Measurements from ENCODE around the gene RBFA. TPM values are rescaled to one million over a fixed set of nuclear protein-coding genes. Genes with fewer than 3 reads are reported as not detected.

RBFA gene
- total and polyA plus RNA-seq, 7 donors = 9.0 to 39.5 (median 21.5) TPM

GRCh38 chr18:80046961-80047541, 12.8 kb downstream of the RBFA start:
- WGBS, 2 donors = 89 to 90% methylated on average over 10 of the region's 10 CpGs
- Histone ChIP-seq H3K27me3 (no peaks in the 10 kb centered on the region), H3K27ac (no peak overlapping the region), H3K4me3 (no peak overlapping the region), H3K36me3 (peaks cover 0 to 77% (median 7%) of the 10 kb centered on the region in 4 donors), H3K4me1 (no peaks in the 10 kb centered on the region), H3K9me3 (peaks cover 0 to 4% (median 0%) of the 10 kb centered on the region in 4 donors)
- intact Hi-C loops (cut with DNase I) = no loop called here
- DNase-seq = no peak
- no peak for TF ChIP-seq CTCF (IDR thresholded peaks at IDR 0.05)
- no peak for TF ChIP-seq EP300 (IDR thresholded peaks at IDR 0.05)
- TF ChIP-seq POLR2A (IDR thresholded peaks at IDR 0.05) = no peak
- no peak for TF ChIP-seq POLR2AphosphoS5 (IDR thresholded peaks at IDR 0.05)

GRCh38 chr18:80050797-80051196, 16.6 kb downstream of the RBFA start:
- peaks cover 0 to 8% (median 4%) of the 10 kb centered on the region in 4 donors for H3K9me3 ChIP-seq
- WGBS, 2 donors = 96 to 97% methylated on average over 6 of the region's 6 CpGs

GRCh38 chr18:80056095-80056494, 21.9 kb downstream of the RBFA start:
- Histone ChIP-seq H3K27me3 (no peaks in the 10 kb centered on the region), H3K27ac (no peak overlapping the region), H3K4me1 (no peaks in the 10 kb centered on the region), H3K36me3 (peaks cover 0 to 7% (median 0%) of the 10 kb centered on the region in 4 donors), H3K9me3 (peaks cover 0 to 15% (median 10%) of the 10 kb centered on the region in 4 donors), H3K4me3 (no peak overlapping the region)
- intact Hi-C loops (cut with DNase I) = no loop called here
- TF ChIP-seq CTCF (IDR thresholded peaks at IDR 0.05) (no peak), POLR2AphosphoS5 (IDR thresholded peaks at IDR 0.05) (no peak), EP300 (IDR thresholded peaks at IDR 0.05) (no peak), POLR2A (IDR thresholded peaks at IDR 0.05) (no peak)
- WGBS, 2 donors = 98% methylated on average over 2 of the region's 2 CpGs
- no peak for DNase-seq

More at GRCh38 chr18:80050797-80051196, 16.6 kb downstream of the RBFA start:
- Histone ChIP-seq H3K4me1 (no peaks in the 10 kb centered on the region), H3K27me3 (no peaks in the 10 kb centered on the region), H3K36me3 (peaks cover 0 to 47% (median 6%) of the 10 kb centered on the region in 4 donors), H3K27ac (no peak overlapping the region), H3K4me3 (no peak overlapping the region)
- no peak for TF ChIP-seq EP300 (IDR thresholded peaks at IDR 0.05)
- TF ChIP-seq CTCF (IDR thresholded peaks at IDR 0.05) = no peak
- TF ChIP-seq POLR2A (IDR thresholded peaks at IDR 0.05) = no peak
- no peak for TF ChIP-seq POLR2AphosphoS5 (IDR thresholded peaks at IDR 0.05)
- no peak for DNase-seq
- intact Hi-C loops (cut with DNase I) = no loop called here

GRCh38 chr18:80059945-80060344, 25.7 kb downstream of the RBFA start:
- Histone ChIP-seq H3K27ac (no peak overlapping the region), H3K36me3 (no peaks in the 10 kb centered on the region), H3K9me3 (peaks cover 3 to 12% (median 9%) of the 10 kb centered on the region in 4 donors), H3K4me3 (no peak overlapping the region), H3K4me1 (no peaks in the 10 kb centered on the region), H3K27me3 (no peaks in the 10 kb centered on the region)
- WGBS, 2 donors = 83 to 87% methylated on average over 6 of the region's 6 CpGs
- DNase-seq = no peak
- no peak for TF ChIP-seq POLR2AphosphoS5 (IDR thresholded peaks at IDR 0.05)
- TF ChIP-seq CTCF (IDR thresholded peaks at IDR 0.05) = no peak
- TF ChIP-seq EP300 (IDR thresholded peaks at IDR 0.05) = no peak
- no peak for TF ChIP-seq POLR2A (IDR thresholded peaks at IDR 0.05)
- intact Hi-C loops (cut with DNase I) = no loop called here

GRCh38 chr18:80065705-80066104, 31.5 kb downstream of the RBFA start:
- intact Hi-C loops (cut with DNase I) = no loop called here
- H3K4me3 ChIP-seq = no peak overlapping the region
- H3K9me3 ChIP-seq = peaks cover 0 to 3% (median 0%) of the 10 kb centered on the region in 4 donors
- no peak for DNase-seq
- 79 to 85% methylated on average over 9 of the region's 9 CpGs for WGBS, 2 donors
- TF ChIP-seq EP300 (IDR thresholded peaks at IDR 0.05) (no peak), POLR2A (IDR thresholded peaks at IDR 0.05) (no peak), CTCF (IDR thresholded peaks at IDR 0.05) (no peak), POLR2AphosphoS5 (IDR thresholded peaks at IDR 0.05) (no peak)
- H3K27ac ChIP-seq = no peak overlapping the region
- no peaks in the 10 kb centered on the region for H3K36me3 ChIP-seq
- H3K4me1 ChIP-seq = no peaks in the 10 kb centered on the region
- H3K27me3 ChIP-seq = no peaks in the 10 kb centered on the region
